ENCODE data around the gene STAT3. TPM values are rescaled to one million over a fixed set of nuclear protein-coding genes. Genes with fewer than 3 reads are reported as not detected.

STAT3 gene
- total and polyA plus RNA-seq, 9 of the 15 experiments (the other 6 are each of a cell fraction or from before 2014, with no cell fraction given): 90.0 to 179 (median 114) TPM

DNA sequence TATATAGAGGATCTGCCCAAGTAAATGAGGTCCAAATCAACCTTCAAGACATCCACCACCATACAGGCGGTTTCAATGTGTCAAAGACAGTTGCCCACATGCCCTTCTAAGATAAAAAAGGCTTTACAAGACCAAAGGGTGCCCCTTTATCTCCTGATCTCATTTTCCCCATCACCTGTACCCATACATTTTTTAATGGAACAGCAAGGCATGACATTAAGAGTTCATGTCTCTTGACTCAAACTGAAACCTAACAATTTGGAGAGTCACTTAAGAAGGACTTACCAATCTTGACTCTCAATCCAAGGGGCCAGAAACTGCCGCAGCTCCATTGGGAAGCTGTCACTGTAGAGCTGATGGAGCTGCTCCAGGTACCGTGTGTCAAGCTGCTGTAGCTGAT, 40.1 kb downstream of the STAT3 start:
- Histone ChIP-seq H3K36me3 (ENCODE audit: control insufficient read depth, insufficient read depth, low read length) (peaks cover 40% of the 10 kb centered on the region), H2AFZ (ENCODE audit: low read depth, low read length) (no peak overlapping the region), H3K27ac (ENCODE audit: extremely low read depth, low read depth, low read length) (no peak overlapping the region), H3K27me3 (ENCODE audit: control insufficient read depth in 2 of 2, insufficient read depth in 2 of 2, low read length in 2 of 2) (no peaks in the 10 kb centered on the region), H3K4me2 (ENCODE audit: insufficient read depth, low read length) (no peak overlapping the region), H3K9ac (ENCODE audit: insufficient read depth in 1 of 2, low read depth in 2 of 2, low read length in 2 of 2) (no peak overlapping the region), H3K9me1 (ENCODE audit: control insufficient read depth, insufficient read depth, low read length) (peaks cover 3% of the 10 kb centered on the region), H3K4me3 (no peak overlapping the region), H3K9me3 (replicated peaks; ENCODE audit: control insufficient read depth, insufficient read depth, low read depth, low read length) (no peaks in the 10 kb centered on the region), H4K20me1 (replicated peaks; ENCODE audit: control insufficient read depth, insufficient read depth, low read length) (no peaks in the 10 kb centered on the region), H3K79me2 (ENCODE audit: control insufficient read depth, insufficient read depth, low read length) (peaks cover 21% of the 10 kb centered on the region), H3K4me1 (replicated peaks in 1 of 2; ENCODE audit: control insufficient read depth in 2 of 2, insufficient read depth in 2 of 2, low read length in 2 of 2) (no peaks in the 10 kb centered on the region)
- WGBS (ENCODE audit: insufficient coverage, low coverage, missing lambda C conversion rate): 84% methylated on average over 3 of the region's 3 CpGs
- no TSS peak for BruUV-seq (replicated peaks)
- CTCF ChIA-PET (ENCODE audit: low intra/inter-chr PET ratio): no interaction called here
- POLR2A ChIA-PET: interaction anchor here (0.6 to 1.0 kb wide), 3 partner anchors 10 to 180 kb away, joined by 3 to 4 read pairs (median 3); no protein-coding TSS in a partner anchor
- in situ Hi-C loops (cut with MboI) (no loop called here), intact Hi-C loops (cut with micrococcal nuclease) (no loop called here)
- ATAC-seq (no peak), DNase-seq (ENCODE audit: extremely low read depth in 1 of 4, low spot score in 3 of 4) (no peak), FAIRE-seq (no peak)
- TF ChIP-seq TAF7 (tag; IDR thresholded peaks at IDR 0.05) (no peak), TOE1 (IDR thresholded peaks at IDR 0.05; ENCODE audit: borderline replicate concordance) (no peak), TOE1 (CRISPR knock-in tag; IDR thresholded peaks at IDR 0.05; ENCODE audit: borderline replicate concordance, low read depth) (no peak), HEY1 (CRISPR knock-in tag; IDR thresholded peaks at IDR 0.05; ENCODE audit: borderline replicate concordance) (no peak), RBM22 (IDR thresholded peaks at IDR 0.05; ENCODE audit: low read depth, low read length, poor library complexity, severe bottlenecking) (no peak), ZNF316 (IDR thresholded peaks at IDR 0.05) (no peak), KLF13 (tag; IDR thresholded peaks at IDR 0.05; ENCODE audit: borderline replicate concordance, low read depth) (no peak), E2F3 (CRISPR knock-in tag; IDR thresholded peaks at IDR 0.05) (no peak), ZNF639 (CRISPR knock-in tag; conservative IDR thresholded peaks at IDR 0.05 in 1 of 2, IDR thresholded peaks at IDR 0.05 in 1 of 2) (no peak), IFI16 (CRISPR knock-in tag; IDR thresholded peaks at IDR 0.05) (no peak), ETV5 (CRISPR knock-in tag; IDR thresholded peaks at IDR 0.05; ENCODE audit: low read depth) (no peak), CTCFL (IDR thresholded peaks at IDR 0.05; ENCODE audit: borderline replicate concordance, insufficient read depth, low read depth, low read length, poor library complexity, severe bottlenecking) (no peak), ZNF263 (CRISPR knock-in tag; IDR thresholded peaks at IDR 0.05; ENCODE audit: borderline replicate concordance) (no peak)
- TF ChIP-seq, protein P1, sequence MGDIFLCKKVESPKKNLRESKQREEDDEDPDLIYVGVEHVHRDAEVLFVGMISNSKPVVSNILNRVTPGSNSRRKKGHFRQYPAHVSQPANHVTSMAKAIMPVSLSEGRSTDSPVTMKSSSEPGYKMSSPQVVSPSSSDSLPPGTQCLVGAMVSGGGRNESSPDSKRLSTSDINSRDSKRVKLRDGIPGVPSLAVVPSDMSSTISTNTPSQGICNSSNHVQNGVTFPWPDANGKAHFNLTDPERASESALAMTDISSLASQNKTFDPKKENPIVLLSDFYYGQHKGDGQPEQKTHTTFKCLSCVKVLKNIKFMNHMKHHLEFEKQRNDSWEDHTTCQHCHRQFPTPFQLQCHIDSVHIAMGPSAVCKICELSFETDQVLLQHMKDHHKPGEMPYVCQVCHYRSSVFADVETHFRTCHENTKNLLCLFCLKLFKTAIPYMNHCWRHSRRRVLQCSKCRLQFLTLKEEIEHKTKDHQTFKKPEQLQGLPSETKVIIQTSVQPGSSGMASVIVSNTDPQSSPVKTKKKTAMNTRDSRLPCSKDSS (IDR thresholded peaks at IDR 0.05; ENCODE audit: low read depth, partially characterized antibody): no peak
